NCI-H146 treated with DMSO at 0.1 percent for 48 hours (cell line): Measurements from ENCODE around the gene FRAS1.
"Not testable (repeated sequence)": the region's sequence is repeated elsewhere in the genome, so short reads cannot be mapped to it uniquely, and the experiment has no call there.

Experiments
- DNase-seq: peaks from one replicate; lab custom pipeline; 2025; ENCODE audit not compliant: unreplicated experiment; lab: John Stamatoyannopoulos, UW

FRAS1 gene

GRCh38 chr4:78057600-78058550, 752 bp downstream of the FRAS1 start:
- peak; percentile 29 for DNase-seq

GRCh38 chr4:78058591-78059523, 1.7 kb downstream of the FRAS1 start:
- peak; percentile 43 for DNase-seq

- peak; percentile 79 for DNase-seq
Observed at GRCh38 chr4:78059524-78059889, 2.4 kb downstream of the FRAS1 start.

GRCh38 chr4:78059938-78060337, 2.8 kb downstream of the FRAS1 start:
- DNase-seq = no peak

- no peak for DNase-seq
Observed at GRCh38 chr4:78061939-78062570, 4.9 kb downstream of the FRAS1 start.

GRCh38 chr4:78065508-78066192, 8.5 kb downstream of the FRAS1 start:
- peak; percentile 40 for DNase-seq

- no peak for DNase-seq
Observed at GRCh38 chr4:78068481-78068880, 11.4 kb downstream of the FRAS1 start.

GRCh38 chr4:78069319-78069718, 12.2 kb downstream of the FRAS1 start:
- DNase-seq = no peak

- DNase-seq = no peak
Observed at GRCh38 chr4:78069859-78070258, 12.7 kb downstream of the FRAS1 start.

GRCh38 chr4:78070731-78071282, 13.7 kb downstream of the FRAS1 start:
- DNase-seq = no peak

GRCh38 chr4:78074759-78075158, 17.6 kb downstream of the FRAS1 start:
- no peak for DNase-seq

- DNase-seq = no peak
Observed at GRCh38 chr4:78075986-78076385, 18.9 kb downstream of the FRAS1 start.

GRCh38 chr4:78078101-78078500, 21.0 kb downstream of the FRAS1 start:
- DNase-seq = no peak

GRCh38 chr4:78079726-78080430, 22.8 kb downstream of the FRAS1 start:
- no peak for DNase-seq

- DNase-seq = no peak
Observed at GRCh38 chr4:78081541-78081940, 24.4 kb downstream of the FRAS1 start.

- no peak for DNase-seq
Observed at GRCh38 chr4:78083035-78083434, 25.9 kb downstream of the FRAS1 start.

- DNase-seq = no peak
Observed at GRCh38 chr4:78091534-78091933, 34.4 kb downstream of the FRAS1 start.

GRCh38 chr4:78092350-78092749, 35.2 kb downstream of the FRAS1 start:
- DNase-seq = not testable (repeated sequence)

- DNase-seq = no peak
Observed at GRCh38 chr4:78092850-78093249, 35.7 kb downstream of the FRAS1 start.

GRCh38 chr4:78095081-78095480, 38.0 kb downstream of the FRAS1 start:
- DNase-seq = no peak
